HG03103 (cell line): ENCODE data around the gene LANCL2.
"Not testable (repeated sequence)": the region's sequence is repeated elsewhere in the genome, so short reads cannot be mapped to it uniquely, and the experiment has no call there.

Experiments
- ATAC-seq: cut with Tn5 transposase; IDR thresholded peaks from one replicate; pipeline ENCODE4 v1.9.1; 2021; ENCODE audit warnings: low read depth; ENCODE audit not compliant: unreplicated experiment

Gene LANCL2

GRCh38 chr7:55397617-55398016 lies 32.5 kb downstream of the LANCL2 start:
- no peak for ATAC-seq

DNA sequence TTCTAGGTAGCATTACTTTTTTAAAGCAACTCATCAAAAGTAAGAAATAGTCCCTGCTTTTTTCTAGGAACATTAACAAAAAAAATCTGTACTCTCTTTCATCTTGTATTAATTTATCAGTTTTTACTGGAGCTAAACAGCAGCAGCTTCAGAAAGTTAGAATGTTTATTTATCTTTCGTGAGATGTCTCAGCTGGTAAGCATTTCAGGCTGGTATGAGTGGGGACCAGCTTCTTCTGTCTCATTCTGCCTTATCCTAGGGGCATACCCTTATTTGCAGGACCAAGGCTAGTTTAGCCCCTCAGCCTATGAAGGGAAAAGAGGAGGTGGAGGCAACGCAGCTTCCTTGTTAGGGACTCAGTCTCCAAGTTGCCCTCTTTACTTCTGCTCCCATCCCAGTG lies 35.1 kb downstream of the LANCL2 start:
- no peak for ATAC-seq

- not testable (repeated sequence) for ATAC-seq
These were observed 37.4 kb downstream of the LANCL2 start for GRCh38 chr7:55402506-55402905.

DNA sequence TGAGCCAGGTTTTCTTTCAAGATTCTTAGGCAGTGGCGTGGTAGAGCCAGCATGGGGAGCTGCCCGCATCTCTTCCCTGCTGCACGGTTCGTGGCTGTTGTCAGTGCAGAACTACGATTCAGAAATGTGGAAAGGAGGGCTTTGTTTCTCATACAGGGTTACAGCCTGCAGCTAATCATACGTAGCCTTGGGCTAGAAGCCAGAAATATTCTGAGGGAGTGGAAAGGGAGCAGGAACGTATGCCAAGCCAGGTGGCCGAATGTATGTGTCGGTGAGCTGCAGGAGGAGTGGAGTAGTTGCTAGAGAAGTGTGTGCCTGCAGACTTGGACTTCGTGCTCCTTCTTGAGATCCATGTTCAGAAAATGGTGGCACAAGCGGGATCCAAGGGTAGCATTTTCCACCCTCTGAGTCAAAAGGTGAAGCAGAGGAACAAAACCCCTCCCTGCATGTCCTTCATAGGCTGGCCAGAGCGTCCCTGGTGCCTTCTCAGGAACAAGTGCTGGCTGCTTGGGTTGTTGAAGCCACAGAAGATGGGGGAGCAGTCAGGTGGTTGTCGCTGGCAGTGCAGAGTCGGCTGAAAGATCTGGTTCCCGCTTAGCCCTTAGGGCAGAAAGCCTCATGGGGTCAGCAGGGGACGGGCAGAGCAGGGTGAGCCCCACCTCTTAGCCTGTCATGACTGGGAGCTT lies 40.9 kb downstream of the LANCL2 start:
- no peak for ATAC-seq

GRCh38 chr7:55409482-55410225 lies 44.5 kb downstream of the LANCL2 start:
- ATAC-seq, result no peak

DNA sequence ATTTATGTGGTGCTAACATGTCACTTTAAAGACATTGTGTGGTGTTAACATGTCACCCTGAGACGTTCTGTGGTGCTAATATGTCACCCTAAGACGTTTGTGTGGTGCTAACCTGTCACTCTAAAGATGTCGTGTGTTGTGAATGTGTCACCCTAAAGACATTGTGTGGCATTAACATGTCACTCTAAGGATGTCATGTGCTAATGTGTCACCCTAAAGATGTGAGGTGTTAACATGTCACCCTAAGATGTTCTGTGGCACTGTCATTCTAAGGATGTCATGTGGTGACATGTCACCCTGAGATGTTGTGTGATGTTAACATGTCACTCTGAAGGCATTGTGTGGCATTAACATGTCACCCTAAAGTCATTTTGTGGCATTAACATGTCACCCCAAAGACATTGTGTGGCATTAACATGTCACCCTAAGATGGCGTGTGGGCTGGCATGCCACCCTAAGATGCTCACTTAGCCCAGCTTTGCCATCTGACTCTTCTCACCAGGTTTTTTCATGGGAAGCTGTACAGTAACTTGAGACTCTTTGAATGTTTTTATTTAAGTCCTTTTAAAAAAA lies 45.6 kb downstream of the LANCL2 start:
- no peak for ATAC-seq

GRCh38 chr7:55411844-55412243 lies 46.7 kb downstream of the LANCL2 start:
- ATAC-seq, result no peak

GRCh38 chr7:55413442-55413841 lies 48.3 kb downstream of the LANCL2 start:
- ATAC-seq, result no peak

DNA sequence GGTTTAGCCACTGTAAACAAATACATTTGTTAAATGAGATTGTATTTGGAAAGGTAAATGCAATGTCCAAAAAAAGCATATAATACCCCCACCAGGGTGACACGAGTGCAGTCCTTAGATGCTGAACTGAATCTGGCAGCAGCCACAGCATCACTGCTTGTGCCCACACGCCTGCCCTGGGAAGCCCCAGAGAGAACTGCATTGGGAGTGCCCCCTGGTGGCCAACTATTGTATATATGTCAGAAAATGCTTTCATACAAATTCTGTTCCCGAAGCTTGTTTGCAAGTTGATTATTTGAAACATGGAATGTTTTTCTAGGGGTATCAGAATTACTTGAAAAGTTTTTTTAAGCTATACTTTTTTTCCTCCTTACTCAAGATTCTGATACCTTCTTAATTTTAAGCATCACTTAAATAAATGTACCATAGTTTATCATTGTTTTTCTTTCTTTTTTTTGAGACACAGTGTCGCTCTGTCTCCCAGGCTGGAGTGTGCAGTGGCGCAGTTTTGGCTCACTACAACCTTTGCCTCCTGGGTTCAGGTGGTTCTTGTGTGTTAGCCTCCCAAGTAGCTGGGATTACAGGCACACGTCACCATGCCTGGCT lies 50.1 kb downstream of the LANCL2 start:
- peak; percentile 94 for ATAC-seq

DNA sequence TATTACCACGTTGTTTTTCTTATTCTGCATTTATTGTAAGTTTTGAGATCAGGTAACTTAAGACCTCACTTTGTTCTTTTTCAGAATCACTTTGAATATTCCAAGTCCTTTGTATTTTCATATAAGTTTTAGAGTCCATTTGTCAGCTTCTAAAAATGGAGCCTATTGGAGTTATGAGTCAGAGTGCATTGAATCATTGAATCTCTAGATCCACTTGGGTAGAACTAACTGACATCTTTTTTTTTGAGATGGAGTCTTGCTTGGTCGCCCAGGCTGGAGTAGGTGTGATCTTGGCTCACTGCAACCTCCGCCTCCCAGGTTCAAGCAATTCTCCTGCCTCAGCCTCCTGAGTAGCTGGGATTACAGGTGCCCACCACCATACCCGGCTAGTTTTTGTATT lies 52.3 kb downstream of the LANCL2 start:
- not testable (repeated sequence) for ATAC-seq

DNA sequence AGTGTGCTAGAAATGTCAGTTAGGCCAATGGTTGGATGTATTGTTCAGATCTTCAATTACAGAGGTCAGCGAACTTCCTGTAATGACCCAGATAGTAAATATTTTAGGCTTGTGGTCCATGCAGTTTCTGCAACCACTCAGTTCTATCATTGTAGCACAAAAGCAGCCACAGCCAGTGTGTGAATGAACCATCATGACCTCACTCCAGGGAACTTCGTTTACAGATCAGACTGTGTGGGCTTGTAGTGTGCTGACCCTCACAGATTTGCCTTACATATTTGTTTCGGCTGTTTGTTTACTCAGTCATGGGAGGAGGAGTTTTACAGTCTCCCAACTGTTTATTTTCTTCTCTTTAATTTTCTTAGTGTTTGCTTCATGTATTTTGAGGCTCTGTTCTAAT lies 55.4 kb downstream of the LANCL2 start:
- ATAC-seq, result no peak

DNA sequence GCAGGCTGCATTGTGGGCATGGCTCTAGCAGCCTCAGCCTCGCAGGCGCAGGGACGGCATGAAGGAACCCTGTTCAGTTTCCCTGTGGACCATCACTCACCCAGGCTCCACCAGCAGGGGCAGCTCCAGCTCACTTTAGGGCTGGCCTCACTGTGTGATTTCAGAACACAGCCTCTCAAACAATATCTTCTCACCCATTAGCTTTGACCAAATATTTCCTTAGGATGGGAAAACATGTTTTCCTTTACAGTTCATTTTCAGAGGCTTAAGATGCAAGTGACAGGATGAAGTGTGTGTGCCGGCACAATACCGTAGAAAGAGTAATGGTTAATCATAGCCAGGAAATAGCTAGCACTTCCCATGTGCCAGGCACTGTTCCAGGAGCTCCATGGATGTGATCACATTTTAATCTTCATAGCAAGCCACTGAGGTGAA lies 58.2 kb downstream of the LANCL2 start:
- no peak for ATAC-seq

GRCh38 chr7:55423891-55424290 lies 58.8 kb downstream of the LANCL2 start:
- no peak for ATAC-seq

- ATAC-seq, result no peak
These were observed 60.1 kb downstream of the LANCL2 start for GRCh38 chr7:55425141-55425752.

DNA sequence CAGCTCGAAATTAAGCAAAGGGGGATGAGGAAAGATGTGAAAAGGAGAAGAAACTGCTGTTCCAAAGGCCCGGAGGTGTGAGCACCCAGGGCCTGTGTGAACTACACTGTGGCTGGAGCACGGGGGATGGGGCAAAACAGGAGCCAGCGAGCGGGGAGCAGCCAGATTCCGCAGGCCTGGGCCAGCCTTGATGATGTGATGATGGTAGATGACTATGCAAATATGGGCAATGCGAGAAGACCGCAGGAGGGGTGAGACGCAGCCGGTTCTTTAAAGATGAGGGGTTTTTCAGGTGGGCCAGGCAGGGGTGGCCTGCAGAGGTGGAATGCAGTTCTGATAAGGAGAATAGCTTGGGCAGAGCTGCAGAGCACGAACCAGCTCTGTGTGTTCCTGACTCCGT lies 61.5 kb downstream of the LANCL2 start:
- ATAC-seq, result no peak

- ATAC-seq, result no peak
These were observed 62.2 kb downstream of the LANCL2 start for GRCh38 chr7:55427342-55427741.

GRCh38 chr7:55427800-55428199 lies 62.7 kb downstream of the LANCL2 start:
- ATAC-seq, result no peak

GRCh38 chr7:55429835-55430499 lies 64.8 kb downstream of the LANCL2 start:
- no peak for ATAC-seq

GRCh38 chr7:55431898-55432297 lies 66.8 kb downstream of the LANCL2 start:
- no peak for ATAC-seq

DNA sequence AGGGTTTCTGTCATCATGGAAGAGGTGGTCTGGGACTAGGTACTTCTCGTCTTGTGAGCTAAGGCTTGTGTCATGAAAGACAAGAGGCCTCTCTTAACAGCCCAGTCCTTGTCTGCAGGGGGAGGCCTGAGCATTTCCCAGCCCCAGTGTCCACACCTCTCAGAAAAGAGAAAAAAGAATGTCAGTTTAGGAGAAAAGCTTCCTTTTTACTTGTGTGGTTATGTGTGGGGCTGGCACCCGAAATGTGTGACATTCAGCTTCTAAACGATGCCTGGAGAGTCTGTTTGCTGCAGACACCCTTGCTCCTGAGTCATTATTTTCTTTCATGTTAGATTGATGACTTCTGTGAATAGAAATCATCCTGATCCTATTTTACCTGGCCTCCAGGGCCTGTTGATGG lies 67.4 kb downstream of the LANCL2 start:
- ATAC-seq, result no peak
